GM18498 (cell line): Measurements from ENCODE around the gene KIF17.

Experiments used
- ATAC-seq: cut with Tn5 transposase; IDR thresholded peaks from one replicate; pipeline ENCODE4 v1.9.1; 2021; ENCODE audit warnings: mild to moderate bottlenecking, moderate library complexity; ENCODE audit not compliant: unreplicated experiment

The KIF17 gene

GRCh38 chr1:20663365-20663764 is 54.4 kb downstream of the KIF17 start:
- ATAC-seq, result no peak

GRCh38 chr1:20662110-20662475 is 55.7 kb downstream of the KIF17 start:
- ATAC-seq, result no peak

- peak; percentile 96 for ATAC-seq
These were observed 56.3 kb downstream of the KIF17 start, which contains the start of gene DDOST for GRCh38 chr1:20661207-20662109. Gene DDOST, minus strand, starts transcription at chr1:20661369. Its CDS starts 19 bp downstream, at chr1:20661350.

GRCh38 chr1:20660847-20661206 is 57.0 kb downstream of the KIF17 start:
- ATAC-seq, result peak; percentile 0

- ATAC-seq, result no peak
These were observed 57.4 kb downstream of the KIF17 start for GRCh38 chr1:20660363-20660762.

GRCh38 chr1:20658166-20658915 is 59.5 kb downstream of the KIF17 start:
- ATAC-seq, result no peak

DNA sequence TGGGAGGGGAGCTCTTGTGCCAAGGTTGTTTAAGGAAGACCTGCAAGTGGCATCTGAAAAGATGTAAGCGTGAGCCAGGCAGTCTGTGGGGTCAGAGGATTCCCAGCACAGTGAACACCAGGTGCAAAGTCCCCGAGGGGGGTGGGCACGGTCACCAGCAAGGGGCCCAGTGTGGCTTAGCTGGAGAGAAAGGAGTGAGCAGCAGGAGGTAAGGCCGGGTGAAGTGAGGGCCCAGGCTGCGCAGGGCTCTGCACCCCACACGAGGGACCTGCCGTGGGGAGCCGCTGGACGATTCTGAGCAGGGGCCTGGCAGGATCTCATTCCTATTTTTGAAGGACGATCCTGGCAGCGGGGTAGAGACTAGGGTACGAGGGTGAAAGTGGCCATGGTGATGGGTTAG is 60.8 kb downstream of the KIF17 start:
- no peak for ATAC-seq

DNA sequence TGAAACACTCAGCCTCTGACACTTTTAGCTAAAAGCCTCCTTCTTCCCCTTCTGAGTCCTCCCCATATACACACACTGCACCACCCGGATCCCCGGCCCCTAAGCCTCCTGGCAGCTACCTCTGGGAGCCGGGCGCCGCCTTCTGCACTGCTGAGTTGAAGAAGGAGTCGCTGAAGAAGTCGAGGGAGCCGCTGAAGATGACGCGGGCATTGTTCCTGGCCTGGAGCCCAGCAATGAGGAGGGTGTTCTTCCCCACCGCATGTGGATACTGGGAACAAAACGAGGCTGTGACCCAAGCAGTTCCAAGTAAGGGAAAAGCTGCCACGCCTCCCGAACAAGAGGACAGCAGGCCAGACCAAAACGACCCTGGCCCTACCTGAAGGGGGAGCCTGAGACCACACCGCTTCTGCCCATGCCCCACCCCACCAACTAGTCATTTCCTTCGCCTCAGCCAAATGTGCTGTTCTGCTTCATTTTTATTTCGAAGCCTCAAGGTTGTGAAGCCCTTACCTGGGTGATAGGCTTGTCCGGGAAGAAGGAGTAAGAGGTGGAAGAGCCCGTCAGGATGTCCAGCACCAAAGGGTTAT is 63.6 kb downstream of the KIF17 start:
- no peak for ATAC-seq

GRCh38 chr1:20652300-20652699 is 65.5 kb downstream of the KIF17 start:
- no peak for ATAC-seq

DNA sequence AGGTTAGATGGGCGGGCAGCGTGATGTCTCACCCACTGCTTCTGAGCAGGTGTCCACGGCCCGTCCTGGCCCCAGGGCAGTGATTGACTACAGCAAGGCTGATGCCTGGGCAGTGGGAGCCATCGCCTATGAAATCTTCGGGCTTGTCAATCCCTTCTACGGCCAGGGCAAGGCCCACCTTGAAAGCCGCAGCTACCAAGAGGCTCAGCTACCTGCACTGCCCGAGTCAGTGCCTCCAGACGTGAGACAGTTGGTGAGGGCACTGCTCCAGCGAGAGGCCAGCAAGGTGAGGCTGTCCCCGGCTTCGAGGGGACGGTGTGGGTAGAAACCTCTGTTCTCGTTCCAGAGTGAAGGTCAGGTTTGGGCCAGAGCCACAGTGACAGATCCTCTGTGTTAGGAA is 68.9 kb downstream of the KIF17 start:
- ATAC-seq, result no peak

DNA sequence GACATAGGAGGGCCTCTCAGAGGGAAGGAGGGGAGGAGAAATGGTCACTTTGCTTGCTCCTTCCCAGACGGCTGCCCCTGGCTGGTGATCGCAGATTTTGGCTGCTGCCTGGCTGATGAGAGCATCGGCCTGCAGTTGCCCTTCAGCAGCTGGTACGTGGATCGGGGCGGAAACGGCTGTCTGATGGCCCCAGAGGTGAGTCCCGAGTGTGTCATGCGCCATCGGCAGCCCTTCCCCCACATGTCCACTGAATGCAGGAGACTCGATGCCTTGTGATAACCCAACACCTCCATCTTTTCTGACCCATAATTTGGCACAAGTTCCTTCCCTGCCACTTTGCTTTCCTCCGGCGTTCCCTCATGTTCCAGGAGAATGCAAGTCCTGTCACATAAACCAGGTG is 69.4 kb downstream of the KIF17 start:
- no peak for ATAC-seq

GRCh38 chr1:20645414-20645813 is 72.4 kb downstream of the KIF17 start:
- no peak for ATAC-seq

GRCh38 chr1:20644416-20644815 is 73.4 kb downstream of the KIF17 start:
- ATAC-seq, result no peak

- ATAC-seq, result no peak
These were observed 74.7 kb downstream of the KIF17 start for GRCh38 chr1:20643080-20643479.

GRCh38 chr1:20641975-20642374 is 75.8 kb downstream of the KIF17 start:
- ATAC-seq, result no peak

GRCh38 chr1:20640183-20640597 is 77.6 kb downstream of the KIF17 start:
- no peak for ATAC-seq

DNA sequence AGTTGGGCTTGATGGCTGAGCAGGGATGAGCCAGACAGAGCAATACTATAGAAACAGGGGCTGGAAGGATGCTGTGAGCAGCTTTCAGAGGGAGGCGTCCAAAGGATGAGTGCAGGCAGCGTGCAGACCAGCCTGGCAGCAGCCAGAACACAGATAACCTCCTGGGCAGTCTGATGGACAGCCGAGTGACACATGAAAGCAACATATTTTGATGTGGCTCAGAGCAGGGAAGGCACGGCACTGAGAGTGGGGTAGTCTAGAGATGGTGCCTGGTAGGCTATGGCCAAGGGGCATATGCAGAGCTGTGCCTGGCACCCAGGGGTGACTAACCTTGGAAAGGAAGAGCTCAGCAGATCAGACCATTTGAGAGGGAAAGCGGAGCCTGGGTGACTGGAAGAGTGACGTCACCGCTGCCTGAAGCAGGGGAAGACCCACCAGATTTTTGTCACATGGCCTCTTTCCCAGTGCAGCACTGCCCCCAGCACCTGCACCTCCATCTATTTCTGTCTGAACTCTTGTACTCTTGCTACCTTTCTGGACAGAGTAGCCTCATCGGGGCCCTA is 80.9 kb downstream of the KIF17 start:
- ATAC-seq, result no peak

DNA sequence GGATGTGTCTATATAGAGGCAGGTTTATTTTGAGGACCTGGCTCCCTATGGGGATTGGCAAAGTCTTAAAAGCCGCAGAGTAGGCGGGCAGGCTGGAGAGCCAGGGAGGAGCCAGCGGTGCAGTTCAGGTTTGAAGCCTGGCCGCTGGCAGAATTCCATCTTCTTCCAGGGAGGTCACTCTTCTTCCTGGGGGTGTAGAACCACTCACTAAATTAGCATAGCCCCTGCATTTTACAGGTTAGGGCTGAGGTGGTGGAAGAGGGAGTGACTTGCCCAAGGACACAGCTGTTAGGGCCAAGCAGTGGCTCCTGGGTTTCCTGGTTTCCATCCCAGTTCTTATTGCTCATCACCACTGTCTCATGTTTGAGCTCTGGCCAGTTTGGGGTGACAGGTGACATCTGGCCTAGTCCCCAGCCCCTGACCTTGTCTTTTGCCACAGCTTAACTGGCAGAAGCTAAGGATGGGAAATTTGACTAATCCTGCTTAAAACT is 83.2 kb downstream of the KIF17 start:
- ATAC-seq, result no peak

- ATAC-seq, result no peak
These were observed 83.7 kb downstream of the KIF17 start for GRCh38 chr1:20634065-20634593.

- ATAC-seq, result peak; percentile 77
These were observed 84.4 kb downstream of the KIF17 start, which contains the start of gene PINK1 for GRCh38 chr1:20633190-20634064. Gene PINK1, plus strand, starts transcription at chr1:20633458. Its CDS starts 91 bp downstream, at chr1:20633549.
